Mesodermal cell (in vitro differentiated cells): Measurements from ENCODE around the gene RMC1.
"Not testable (repeated sequence)": the region's sequence is repeated elsewhere in the genome, so short reads cannot be mapped to it uniquely, and the experiment has no call there.

Source experiments
- H3K27ac ChIP-seq: 2 replicates; pipeline ENCODE4 v1.7.0; 2013; ENCODE audit warnings: mild to moderate bottlenecking, low read depth, low read length, moderate library complexity; ENCODE audit not compliant: severe bottlenecking
- H3K36me3 ChIP-seq: 2 replicates; pipeline ENCODE4 v1.7.1; 2013; ENCODE audit warnings: mild to moderate bottlenecking, low read length, moderate library complexity; ENCODE audit not compliant: control insufficient read depth, insufficient read depth
- H3K4me1 ChIP-seq: one replicate; pipeline ENCODE4 v1.7.1; 2013; ENCODE audit warnings: mild to moderate bottlenecking, low read length; ENCODE audit not compliant: insufficient read depth, control insufficient read depth, poor library complexity, severe bottlenecking
- H3K4me3 ChIP-seq: 2 replicates; pipeline ENCODE4 v1.7.0; 2013; ENCODE audit warnings: low read length, control low read depth, mild to moderate bottlenecking; ENCODE audit not compliant: insufficient read depth, poor library complexity, severe bottlenecking; ENCODE audit errors: extremely low read depth
- H3K9me3 ChIP-seq: 2 replicates; pipeline ENCODE4 v1.7.1; 2013; ENCODE audit warnings: mild to moderate bottlenecking, low read length, moderate library complexity; ENCODE audit not compliant: control insufficient read depth
- WGBS, 2 experiments: methylation state at CpG; one replicate each; pipeline ENCODE4 v1.1.5; 2013; ENCODE audit warnings: missing lambda C conversion rate in 2 of 2; ENCODE audit not compliant: insufficient coverage in 2 of 2; 5-methylcytosine and 5-hydroxymethylcytosine counted together

RMC1 gene

DNA sequence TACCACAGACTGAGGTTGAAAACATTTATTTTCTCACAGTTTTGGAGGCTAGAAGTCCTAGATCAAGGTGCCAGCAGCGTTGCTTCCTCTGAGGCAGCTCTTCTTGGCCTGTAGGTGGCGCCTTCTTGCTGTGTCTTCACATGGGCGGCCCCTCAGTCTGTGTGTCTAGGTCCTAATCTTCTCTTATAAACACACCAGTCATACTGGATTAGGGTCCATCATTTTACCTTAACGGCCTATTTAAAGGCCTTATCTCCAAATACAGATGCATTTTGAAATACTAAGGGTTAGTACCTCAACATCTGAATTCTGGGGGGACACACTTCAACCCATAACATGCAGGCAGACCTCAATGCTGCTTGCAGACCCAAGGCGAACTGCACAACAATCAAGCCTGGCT lies 4.4 kb upstream of the RMC1 start:
- Histone ChIP-seq H3K4me3 (no peak overlapping the region), H3K36me3 (no peaks in the 10 kb centered on the region), H3K4me1 (no peaks in the 10 kb centered on the region), H3K27ac (peak overlapping the region; percentile 52), H3K9me3 (no peaks in the 10 kb centered on the region)
- WGBS, 2 experiments, result 10 to 31% methylated on average over 3 to 4 of the region's 5 CpGs

DNA sequence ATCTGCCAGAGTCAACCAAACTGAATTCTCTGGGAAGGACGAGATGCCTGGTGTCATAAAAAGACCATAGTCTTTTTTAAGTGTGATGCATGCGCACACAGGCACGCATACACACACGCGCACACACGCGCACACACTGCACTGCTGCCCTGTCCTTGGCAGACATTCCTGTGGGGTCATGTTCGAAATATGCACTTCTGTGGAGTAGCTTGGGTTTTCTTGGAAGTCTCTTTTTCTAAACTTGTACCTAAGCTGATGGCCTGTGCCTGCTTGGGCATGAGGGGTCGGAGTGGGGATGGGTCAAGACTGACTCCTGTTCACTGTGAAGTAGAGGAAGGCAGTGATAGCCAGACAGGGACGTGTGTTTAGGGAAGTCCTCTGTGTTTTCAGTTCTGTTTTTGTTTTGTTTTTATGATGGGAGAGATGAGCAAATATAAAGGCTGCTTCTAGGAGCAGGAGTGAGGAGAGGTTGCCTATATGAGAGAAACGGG lies 4.0 kb upstream of the RMC1 start:
- Histone ChIP-seq H3K4me3 (no peak overlapping the region), H3K36me3 (no peaks in the 10 kb centered on the region), H3K27ac (peak overlapping the region; percentile 52), H3K4me1 (peaks cover 3% of the 10 kb centered on the region), H3K9me3 (no peaks in the 10 kb centered on the region)
- 69 to 92% methylated on average over 4 to 8 of the region's 11 CpGs for WGBS, 2 experiments

DNA sequence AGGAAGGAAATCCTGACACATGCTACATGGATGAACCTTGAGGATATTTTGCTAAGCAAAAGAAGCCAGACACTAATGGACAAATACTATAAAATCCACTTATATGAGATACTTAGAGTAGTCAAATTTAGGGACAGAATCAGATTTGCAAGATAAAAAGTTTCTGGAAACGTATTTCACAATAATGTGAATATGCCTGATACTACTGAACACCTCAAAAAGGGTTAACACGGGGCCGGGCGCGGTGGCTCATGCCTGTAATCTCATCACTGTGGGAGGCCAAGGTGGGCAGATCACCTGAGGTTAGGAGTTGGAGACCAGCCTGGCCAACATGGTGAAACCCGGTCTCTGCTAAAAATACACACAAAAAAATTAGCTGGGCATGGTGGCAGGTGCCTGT lies 1.7 kb upstream of the RMC1 start:
- no peak overlapping the region for H3K27ac ChIP-seq
- H3K4me3 ChIP-seq, result no peak overlapping the region
- H3K9me3 ChIP-seq, result no peaks in the 10 kb centered on the region
- 81 to 97% methylated on average over 5 to 6 of the region's 6 CpGs for WGBS, 2 experiments
- H3K36me3 ChIP-seq, result peaks cover 11% of the 10 kb centered on the region
- peaks cover 8% of the 10 kb centered on the region for H3K4me1 ChIP-seq

DNA sequence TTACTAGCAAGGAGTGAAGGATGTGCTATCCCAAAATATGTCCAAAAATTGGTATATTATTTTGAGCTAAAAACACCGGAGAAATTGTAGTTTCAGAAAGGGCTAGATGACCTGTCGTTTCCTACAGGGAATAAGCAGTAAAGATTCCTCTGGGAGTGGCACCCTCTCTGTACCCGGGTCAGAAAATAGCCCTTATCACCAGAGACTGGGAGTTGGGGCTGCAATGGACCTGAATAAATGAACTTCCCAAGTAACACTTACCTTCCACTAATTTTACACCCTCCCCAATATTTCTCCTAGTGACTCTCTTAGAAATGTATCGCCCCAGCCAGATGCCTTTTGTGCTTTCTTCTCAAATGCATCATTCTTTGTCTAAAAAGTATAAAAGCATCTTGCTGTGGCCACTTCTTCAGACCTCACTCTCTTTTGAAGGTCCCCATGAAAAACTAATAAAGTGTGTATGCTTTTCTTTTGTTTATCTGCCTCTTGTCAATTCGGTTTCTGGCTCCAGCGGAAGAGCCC lies 734 bp upstream of the RMC1 start:
- Histone ChIP-seq H3K9me3 (no peaks in the 10 kb centered on the region), H3K4me1 (peaks cover 8% of the 10 kb centered on the region), H3K27ac (no peak overlapping the region), H3K4me3 (peak overlapping the region; percentile 84), H3K36me3 (peaks cover 17% of the 10 kb centered on the region)
- 24 to 36% methylated on average over 5 of the region's 6 CpGs for WGBS, 2 experiments

DNA sequence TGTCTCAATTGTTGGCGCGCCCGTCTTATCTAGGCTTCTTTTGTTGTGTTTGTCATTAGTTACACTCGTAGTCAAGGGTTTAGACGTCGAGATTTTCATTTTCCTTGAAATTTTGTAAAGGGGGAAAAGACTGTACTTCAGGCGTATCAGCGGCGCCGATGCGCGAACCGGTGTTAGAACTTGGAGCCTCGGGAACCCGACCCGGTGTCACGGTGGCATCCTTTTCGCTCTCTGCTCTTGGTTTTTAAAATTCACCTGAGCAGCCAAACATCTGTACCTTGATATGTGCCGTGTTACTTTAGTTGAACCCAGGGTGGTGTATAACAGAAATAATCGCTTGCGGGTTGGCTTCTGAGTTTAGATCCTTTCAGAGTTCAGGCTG lies 643 bp downstream of the RMC1 start:
- H3K9me3 ChIP-seq, result no peaks in the 10 kb centered on the region
- no peak overlapping the region for H3K27ac ChIP-seq
- WGBS, 2 experiments, result 7 to 10% methylated on average over 19 to 20 of the region's 21 CpGs
- peaks cover 8% of the 10 kb centered on the region for H3K4me1 ChIP-seq
- peak overlapping the region; percentile 84 for H3K4me3 ChIP-seq
- H3K36me3 ChIP-seq, result peaks cover 25% of the 10 kb centered on the region

DNA sequence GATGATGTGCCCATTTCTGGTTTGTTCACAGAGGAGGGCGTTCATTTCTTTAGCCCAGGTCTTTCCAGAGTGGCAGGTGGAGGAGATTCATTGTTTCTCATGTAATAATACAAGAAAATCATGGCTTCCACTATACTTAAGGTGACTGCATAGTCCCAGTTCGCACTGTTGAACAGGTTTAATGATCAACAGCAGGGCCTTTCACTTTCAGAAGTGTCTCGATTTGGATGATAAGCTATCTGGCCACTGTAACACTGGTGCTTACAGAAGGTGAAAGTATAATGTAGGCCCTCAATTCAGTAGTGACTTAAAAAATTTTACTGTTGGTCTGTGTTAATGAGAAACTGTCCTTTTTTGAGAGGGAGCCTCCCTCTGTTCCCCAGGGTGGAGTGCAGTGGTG lies 1.4 kb downstream of the RMC1 start:
- WGBS, 2 experiments, result 86 to 100% methylated on average over 2 of the region's 3 CpGs

DNA sequence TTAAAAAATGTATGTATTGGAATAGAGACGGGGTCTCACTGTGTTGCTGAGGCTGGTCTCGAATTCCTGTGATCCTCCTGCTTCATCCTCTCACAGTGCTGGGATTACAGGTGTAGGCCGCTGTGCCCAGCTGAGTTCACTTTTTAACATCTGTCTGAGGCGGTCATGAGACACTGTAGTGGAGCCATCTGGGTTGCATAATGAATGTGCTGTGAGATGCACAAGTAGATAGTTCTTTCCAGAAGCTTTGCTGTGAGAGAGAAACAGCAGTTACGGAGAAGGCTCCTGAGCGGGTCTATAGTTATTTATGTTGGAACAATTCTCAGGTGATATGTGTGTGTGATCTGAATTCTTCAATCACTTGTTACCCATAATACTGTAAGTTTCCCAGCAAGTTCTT lies 3.1 kb downstream of the RMC1 start:
- Histone ChIP-seq H3K9me3 (no peaks in the 10 kb centered on the region), H3K4me1 (peaks cover 8% of the 10 kb centered on the region), H3K27ac (no peak overlapping the region), H3K36me3 (peaks cover 43% of the 10 kb centered on the region), H3K4me3 (no peak overlapping the region)
- WGBS, 2 experiments, result 90 to 94% methylated on average over 3 of the region's 6 CpGs

More for the DNA sequence above, 1.4 kb downstream of the RMC1 start:
- no peaks in the 10 kb centered on the region for H3K9me3 ChIP-seq
- H3K4me1 ChIP-seq, result peaks cover 8% of the 10 kb centered on the region
- no peak overlapping the region for H3K27ac ChIP-seq
- peak overlapping the region; percentile 84 for H3K4me3 ChIP-seq
- peaks cover 27% of the 10 kb centered on the region for H3K36me3 ChIP-seq

DNA sequence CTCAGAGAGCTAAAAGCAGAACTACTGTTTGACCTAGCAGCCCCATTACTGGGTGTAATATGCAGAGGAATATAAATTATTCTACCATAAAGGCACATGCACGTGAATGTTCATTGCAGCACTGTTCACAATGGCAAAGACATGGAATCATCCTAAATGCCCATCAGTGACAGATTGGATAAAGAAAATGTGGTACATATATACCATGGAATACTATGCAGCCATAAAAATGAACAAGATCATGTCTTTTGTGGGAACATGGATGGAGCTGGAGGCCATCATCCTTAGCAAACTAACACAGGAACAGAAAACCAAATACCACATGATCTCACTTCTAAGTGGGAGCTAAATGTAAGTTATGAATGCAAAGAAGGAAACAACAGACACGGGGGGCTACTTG lies 7.6 kb downstream of the RMC1 start:
- not testable (repeated sequence) for H3K9me3 ChIP-seq, H3K27ac ChIP-seq, H3K4me3 ChIP-seq, H3K4me1 ChIP-seq
- 100% methylated on average over 1 of the region's 2 CpGs; no CpG with 5 or more reads in 1 of the 2 experiments for whole genome bisulfite sequencing, 2 experiments
- H3K36me3 ChIP-seq, result peaks cover 45% of the 10 kb centered on the region

DNA sequence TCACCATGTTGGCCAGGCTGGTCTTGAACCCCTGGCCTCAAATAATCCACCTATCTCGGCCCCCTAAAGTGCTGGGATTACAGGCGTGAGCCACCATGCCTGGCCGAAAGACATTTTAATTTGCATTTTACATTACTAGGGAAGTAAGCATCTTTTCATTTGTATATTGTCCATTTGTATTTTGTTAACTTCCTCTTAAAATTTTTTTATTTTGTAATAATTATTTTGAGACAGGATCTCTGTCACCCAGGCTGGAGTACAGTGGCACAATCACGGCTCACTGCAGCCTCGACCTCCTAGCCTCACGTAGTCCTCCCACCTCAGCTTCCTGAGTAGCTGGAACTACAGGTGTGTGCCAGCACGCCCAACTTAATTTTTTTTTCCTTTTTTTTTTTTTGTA lies 8.9 kb downstream of the RMC1 start:
- peaks cover 54% of the 10 kb centered on the region for H3K36me3 ChIP-seq
- H3K4me1 ChIP-seq, H3K4me3 ChIP-seq, H3K9me3 ChIP-seq, H3K27ac ChIP-seq: not testable (repeated sequence)
- 92 to 94% methylated on average over 5 of the region's 7 CpGs for WGBS, 2 experiments

DNA sequence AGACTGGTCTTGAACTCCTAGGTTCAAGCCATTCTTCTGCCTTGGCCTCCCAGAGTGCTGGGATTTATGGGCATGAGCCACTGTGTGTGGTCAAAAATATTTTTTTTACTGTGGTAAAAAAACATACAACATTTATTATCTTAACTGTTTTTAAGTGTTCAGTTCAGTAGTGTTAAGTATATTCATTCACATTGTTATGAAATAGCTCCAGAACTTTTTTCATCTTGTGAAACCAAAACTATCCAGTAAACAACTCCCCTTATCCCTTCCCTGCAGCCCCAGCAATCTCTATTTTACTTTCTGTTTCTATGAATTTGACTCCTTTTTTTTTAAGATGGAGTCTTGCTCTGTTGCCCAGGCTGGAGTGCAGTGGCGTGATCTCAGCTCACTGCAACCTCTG lies 9.3 kb downstream of the RMC1 start:
- Histone ChIP-seq H3K9me3 (no peaks in the 10 kb centered on the region), H3K4me1 (peaks cover 3% of the 10 kb centered on the region), H3K27ac (no peak overlapping the region), H3K36me3 (peaks cover 55% of the 10 kb centered on the region), H3K4me3 (no peak overlapping the region)
- 100% methylated on average over 1 of the region's 1 CpG; no CpG with 5 or more reads in 1 of the 2 experiments for WGBS, 2 experiments

DNA sequence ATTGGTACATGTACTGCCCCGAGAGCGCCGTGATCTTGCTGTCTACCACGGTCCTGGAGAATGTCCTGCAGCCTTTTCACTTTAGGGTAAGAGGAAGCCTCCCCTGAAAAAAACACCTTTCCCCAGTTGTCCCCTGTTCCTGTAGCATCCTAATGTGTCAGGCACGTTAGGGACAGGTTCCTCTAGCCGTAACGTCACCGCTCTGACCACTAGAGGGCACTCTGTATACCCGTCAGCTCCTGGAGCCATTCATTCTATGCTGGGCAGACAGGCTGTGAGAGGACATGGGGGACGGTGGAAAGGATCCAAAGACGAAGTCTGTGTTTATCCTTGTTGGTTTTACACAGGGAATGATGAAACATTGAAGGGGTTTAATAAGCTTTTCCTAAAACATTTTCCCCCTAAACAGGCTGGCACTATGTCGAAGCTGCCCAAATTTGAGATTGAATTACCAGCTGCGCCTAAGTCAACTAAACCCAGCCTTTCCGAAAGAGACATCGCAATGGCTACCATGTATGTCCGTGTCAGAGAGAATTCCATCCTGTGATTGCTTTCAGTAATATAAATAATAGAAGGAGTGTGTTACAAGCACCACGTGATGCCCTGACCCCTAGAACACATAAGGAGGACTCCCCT lies 12.7 kb downstream of the RMC1 start:
- H3K4me1 ChIP-seq, result peaks cover 5% of the 10 kb centered on the region
- peaks cover 64% of the 10 kb centered on the region for H3K36me3 ChIP-seq
- no peak overlapping the region for H3K4me3 ChIP-seq
- WGBS, 2 experiments, result 41 to 48% methylated on average over 13 to 14 of the region's 17 CpGs
- H3K9me3 ChIP-seq, result no peaks in the 10 kb centered on the region
- H3K27ac ChIP-seq, result no peak overlapping the region
